Measurements from ENCODE around the gene SET.

The SET gene

GRCh38 chr9:128701227-128701854 lies 12.3 kb downstream of the SET start:
- no peak for TF ChIP-seq CTCF (IDR thresholded peaks at IDR 0.05; ENCODE audit: low read depth, low read length)
- DNase-seq (ENCODE audit: extremely low read depth, low read depth): no peak

- no peak for DNase-seq (ENCODE audit: extremely low read depth, low read depth)
- TF ChIP-seq CTCF (IDR thresholded peaks at IDR 0.05; ENCODE audit: low read depth, low read length): peak; percentile 75
Observed at GRCh38 chr9:128702445-128702948, 13.5 kb downstream of the SET start, which contains the start of gene PKN3. PKN3 (plus strand) TSS chr9:128702503; CDS start chr9:128702916, 413 bp downstream.

GRCh38 chr9:128702949-128703615 lies 14.1 kb downstream of the SET start:
- no peak for DNase-seq (ENCODE audit: extremely low read depth, low read depth)
- no peak for TF ChIP-seq CTCF (IDR thresholded peaks at IDR 0.05; ENCODE audit: low read depth, low read length)

- no peak for TF ChIP-seq CTCF (IDR thresholded peaks at IDR 0.05; ENCODE audit: low read depth, low read length)
- DNase-seq (ENCODE audit: extremely low read depth, low read depth): no peak
Observed at GRCh38 chr9:128703616-128704355, 14.8 kb downstream of the SET start.

GRCh38 chr9:128704356-128704670 lies 15.3 kb downstream of the SET start:
- no peak for DNase-seq (ENCODE audit: extremely low read depth, low read depth)
- no peak for TF ChIP-seq CTCF (IDR thresholded peaks at IDR 0.05; ENCODE audit: low read depth, low read length)

GRCh38 chr9:128705051-128705965 lies 16.3 kb downstream of the SET start:
- no peak for TF ChIP-seq CTCF (IDR thresholded peaks at IDR 0.05; ENCODE audit: low read depth, low read length)

More at GRCh38 chr9:128705051-128705965, 16.3 kb downstream of the SET start:
- no peak for DNase-seq (ENCODE audit: extremely low read depth, low read depth)

All from AG09319 (cell line).